ENCODE results near the gene LCN12. TPM values are rescaled to one million over a fixed set of nuclear protein-coding genes. Genes with fewer than 3 reads are reported as not detected.

LCN12 gene
- total RNA-seq, 1 donor from 2014 or later, result 16.2 TPM

DNA sequence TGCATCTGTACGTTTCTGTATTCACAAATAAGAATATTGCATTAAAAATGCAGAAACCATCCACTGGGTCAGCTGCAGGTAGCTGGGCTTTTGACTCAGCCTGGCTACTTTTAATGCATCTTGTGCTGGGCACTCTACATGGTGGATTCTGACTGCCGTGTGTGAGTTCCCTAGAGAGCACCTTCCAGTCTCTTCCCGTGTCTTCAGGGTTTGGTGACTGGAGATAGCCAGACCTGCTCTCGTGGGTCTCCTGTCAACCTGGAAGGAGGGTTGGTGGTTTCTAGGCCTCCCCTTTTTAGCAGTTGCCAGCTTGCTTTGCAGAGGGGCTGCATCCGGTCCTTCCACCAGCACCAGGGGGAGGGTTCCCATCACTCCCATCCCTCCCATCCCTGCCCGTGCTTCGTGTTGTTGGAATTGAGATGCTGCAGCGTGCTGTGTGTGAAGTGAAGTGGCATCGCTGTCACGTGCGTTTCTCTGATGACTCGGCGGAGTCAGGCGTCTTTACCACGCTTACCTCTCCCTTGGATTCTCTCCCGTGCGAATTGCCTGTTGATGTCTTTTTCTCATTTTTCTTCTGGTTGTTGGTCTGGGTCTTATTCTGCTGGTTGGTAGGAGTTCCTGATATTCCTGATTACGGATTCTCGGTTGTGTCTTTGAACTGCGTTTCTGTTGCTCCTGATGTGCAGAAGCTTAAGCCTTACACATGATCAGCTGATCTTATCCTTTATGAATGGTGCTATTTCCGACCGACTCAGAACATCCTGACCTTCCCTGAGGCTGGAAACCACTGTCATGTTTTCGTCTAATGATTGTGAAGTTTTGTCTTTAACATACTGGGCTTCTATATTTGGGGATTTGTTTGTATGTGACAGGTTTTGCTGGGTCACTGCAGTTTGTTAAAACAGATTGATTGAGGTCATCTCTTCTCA is 24.5 kb upstream of the LCN12 start:
- Mint-ChIP-seq H3K36me3 (ENCODE audit: insufficient read depth) (peaks cover 8% of the 10 kb centered on the region), H3K4me3 (ENCODE audit: low read depth) (no peak overlapping the region), H3K4me1 (ENCODE audit: low read depth) (no peaks in the 10 kb centered on the region), H3K27ac (no peak overlapping the region), H3K9me3 (ENCODE audit: low read depth) (no peaks in the 10 kb centered on the region), H3K27me3 (no peaks in the 10 kb centered on the region)
- no peak for DNase-seq (ENCODE audit: low spot score, unreplicated experiment)
- TF ChIP-seq CTCF (IDR thresholded peaks at IDR 0.05; ENCODE audit: unreplicated experiment), result no peak

GRCh38 chr9:136928591-136928990 is 23.5 kb upstream of the LCN12 start:
- peaks cover 9% of the 10 kb centered on the region for H3K36me3 Mint-ChIP-seq (ENCODE audit: insufficient read depth)
- no peak for TF ChIP-seq CTCF (IDR thresholded peaks at IDR 0.05; ENCODE audit: unreplicated experiment)
- H3K27ac Mint-ChIP-seq, result no peak overlapping the region

DNA sequence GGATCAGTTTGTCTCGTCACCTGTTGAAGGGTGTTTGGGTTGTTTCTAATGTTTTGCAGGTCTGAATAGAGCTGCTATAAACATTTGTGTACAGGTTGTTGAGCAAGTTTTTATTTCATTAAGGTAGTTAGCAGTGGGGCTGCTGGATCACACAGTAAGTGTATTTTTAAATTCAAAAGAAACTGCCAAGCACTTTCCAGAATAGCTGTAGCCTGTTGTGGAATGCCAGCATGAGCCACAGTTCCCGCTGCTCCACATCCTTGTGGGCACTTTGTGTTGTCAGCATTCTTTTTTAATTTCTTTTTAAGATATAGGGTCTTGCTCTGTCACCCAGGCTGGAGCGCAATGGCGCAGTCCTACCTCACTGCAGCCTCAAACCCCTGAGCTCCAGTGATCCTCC is 22.1 kb upstream of the LCN12 start:
- no peak for DNase-seq (ENCODE audit: low spot score, unreplicated experiment)
- no peaks in the 10 kb centered on the region for H3K27me3 Mint-ChIP-seq
- H3K4me3 Mint-ChIP-seq (ENCODE audit: low read depth), result no peak overlapping the region
- peaks cover 9% of the 10 kb centered on the region for H3K36me3 Mint-ChIP-seq (ENCODE audit: insufficient read depth)
- TF ChIP-seq CTCF (IDR thresholded peaks at IDR 0.05; ENCODE audit: unreplicated experiment), result no peak
- H3K4me1 Mint-ChIP-seq (ENCODE audit: low read depth), result no peaks in the 10 kb centered on the region
- no peak overlapping the region for H3K27ac Mint-ChIP-seq
- H3K9me3 Mint-ChIP-seq (ENCODE audit: low read depth), result no peaks in the 10 kb centered on the region

More at GRCh38 chr9:136928591-136928990, 23.5 kb upstream of the LCN12 start:
- Mint-ChIP-seq H3K27me3 (no peaks in the 10 kb centered on the region), H3K4me1 (ENCODE audit: low read depth) (no peaks in the 10 kb centered on the region), H3K9me3 (ENCODE audit: low read depth) (no peaks in the 10 kb centered on the region), H3K4me3 (ENCODE audit: low read depth) (no peak overlapping the region)
- no peak for DNase-seq (ENCODE audit: low spot score, unreplicated experiment)

DNA sequence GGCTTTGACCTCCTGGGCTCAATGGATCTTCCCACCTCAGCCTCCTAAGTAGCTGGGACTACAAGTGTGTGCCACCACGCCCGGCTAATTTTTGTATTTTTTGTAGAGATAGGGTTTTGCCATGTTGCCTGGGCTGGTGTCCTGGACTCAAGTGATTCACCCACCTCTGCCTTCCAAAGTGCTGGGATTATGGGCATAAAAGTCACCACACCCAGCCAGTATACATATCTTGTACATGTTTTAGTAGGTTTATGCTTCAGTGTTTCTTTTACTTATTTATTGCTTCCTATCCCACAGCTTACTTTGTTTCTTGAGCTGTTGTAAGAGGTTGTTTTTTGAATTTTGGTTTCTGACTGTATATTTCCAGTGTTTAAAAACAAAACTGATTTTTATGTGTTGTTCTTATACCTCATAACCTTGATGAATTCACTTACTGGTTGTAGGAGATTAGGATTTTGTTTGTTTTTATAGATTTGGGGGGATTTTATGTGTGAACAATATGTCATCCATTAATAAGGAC is 20.4 kb upstream of the LCN12 start:
- no peak for DNase-seq (ENCODE audit: low spot score, unreplicated experiment)
- TF ChIP-seq CTCF (IDR thresholded peaks at IDR 0.05; ENCODE audit: unreplicated experiment), result no peak
- no peaks in the 10 kb centered on the region for H3K9me3 Mint-ChIP-seq (ENCODE audit: low read depth)

GRCh38 chr9:136934277-136934676 is 17.8 kb upstream of the LCN12 start:
- peaks cover 9% of the 10 kb centered on the region for H3K36me3 Mint-ChIP-seq (ENCODE audit: insufficient read depth)
- no peaks in the 10 kb centered on the region for H3K27me3 Mint-ChIP-seq
- no peaks in the 10 kb centered on the region for H3K9me3 Mint-ChIP-seq (ENCODE audit: low read depth)
- TF ChIP-seq CTCF (IDR thresholded peaks at IDR 0.05; ENCODE audit: unreplicated experiment), result no peak
- no peak for DNase-seq (ENCODE audit: low spot score, unreplicated experiment)
- no peak overlapping the region for H3K27ac Mint-ChIP-seq
- no peak overlapping the region for H3K4me3 Mint-ChIP-seq (ENCODE audit: low read depth)
- H3K4me1 Mint-ChIP-seq (ENCODE audit: low read depth), result no peaks in the 10 kb centered on the region

More for the DNA sequence above, 20.4 kb upstream of the LCN12 start:
- H3K36me3 Mint-ChIP-seq (ENCODE audit: insufficient read depth), result peaks cover 7% of the 10 kb centered on the region
- H3K27ac Mint-ChIP-seq, result no peak overlapping the region
- H3K4me1 Mint-ChIP-seq (ENCODE audit: low read depth), result no peaks in the 10 kb centered on the region
- H3K27me3 Mint-ChIP-seq, result no peaks in the 10 kb centered on the region
- H3K4me3 Mint-ChIP-seq (ENCODE audit: low read depth), result no peak overlapping the region

Data from progenitor cell of endocrine pancreas (in vitro differentiated cells).